Activated naive CD4-positive, alpha-beta T cell (primary cell): ENCODE data around the gene FREY1.
"Not testable (repeated sequence)": the region's sequence is repeated elsewhere in the genome, so short reads cannot be mapped to it uniquely, and the experiment has no call there.

Experiments
- DNase-seq, 4 experiments: peaks; one replicate each; lab custom pipeline; 2025; lab: John Stamatoyannopoulos, UW

FREY1 gene

DNA sequence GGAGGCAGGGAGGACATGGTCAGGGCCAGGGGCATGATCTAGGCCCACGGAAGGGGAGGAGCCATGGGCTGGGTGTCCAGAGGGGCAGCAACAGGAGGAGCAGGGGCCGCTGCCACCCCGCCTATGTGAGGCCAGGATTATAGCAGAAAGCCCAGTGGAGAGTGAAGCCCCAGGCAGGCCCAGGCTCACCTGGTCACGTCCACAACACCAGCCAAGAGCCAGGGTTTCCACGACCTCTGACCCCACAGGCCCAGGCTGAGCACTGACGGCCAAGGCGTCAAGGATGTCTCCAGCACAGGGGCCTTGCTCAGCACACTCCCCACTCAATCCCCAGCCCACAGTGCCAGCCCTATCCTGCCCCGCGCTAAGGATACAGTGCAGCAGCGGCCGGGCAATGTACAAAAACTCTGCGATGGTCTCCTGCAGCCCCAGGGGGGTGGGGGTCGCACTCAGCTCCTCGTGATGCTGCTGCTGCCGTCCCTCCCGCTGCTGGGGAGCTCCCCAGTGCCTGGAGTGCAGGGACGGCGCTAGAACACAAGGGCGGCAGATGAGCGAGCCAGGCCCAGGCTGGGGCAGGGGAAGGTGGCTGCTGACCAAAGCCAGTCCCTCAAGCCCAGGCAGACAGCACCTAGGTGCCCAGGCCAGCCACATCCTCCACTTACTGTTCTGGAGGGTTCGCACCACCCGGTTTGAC, 7.0 kb upstream of the FREY1 start:
- DNase-seq = no peak

- no peak for DNase-seq
These were observed 6.4 kb upstream of the FREY1 start for GRCh38 chr11:45913514-45913913.

DNA sequence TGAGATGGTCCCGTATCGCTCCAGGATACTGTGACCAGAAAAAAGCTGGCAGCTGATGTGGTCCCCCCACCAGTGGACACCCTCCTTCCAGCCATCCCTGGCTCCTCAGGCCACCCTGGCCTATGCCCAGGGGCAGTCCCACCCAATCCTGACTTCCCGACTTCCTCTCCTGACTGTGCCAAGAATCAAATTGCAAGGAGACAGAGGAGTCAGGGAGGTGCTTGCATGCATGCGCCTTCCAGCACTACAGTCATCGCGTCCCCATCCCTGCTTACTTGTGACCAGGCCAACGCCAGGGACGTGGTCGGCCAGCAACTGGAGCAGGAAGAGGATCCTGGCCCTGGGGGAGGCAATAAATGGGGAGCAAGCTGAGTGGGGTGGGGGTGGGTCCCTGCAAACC, 3.6 kb upstream of the FREY1 start:
- DNase-seq = no peak

DNA sequence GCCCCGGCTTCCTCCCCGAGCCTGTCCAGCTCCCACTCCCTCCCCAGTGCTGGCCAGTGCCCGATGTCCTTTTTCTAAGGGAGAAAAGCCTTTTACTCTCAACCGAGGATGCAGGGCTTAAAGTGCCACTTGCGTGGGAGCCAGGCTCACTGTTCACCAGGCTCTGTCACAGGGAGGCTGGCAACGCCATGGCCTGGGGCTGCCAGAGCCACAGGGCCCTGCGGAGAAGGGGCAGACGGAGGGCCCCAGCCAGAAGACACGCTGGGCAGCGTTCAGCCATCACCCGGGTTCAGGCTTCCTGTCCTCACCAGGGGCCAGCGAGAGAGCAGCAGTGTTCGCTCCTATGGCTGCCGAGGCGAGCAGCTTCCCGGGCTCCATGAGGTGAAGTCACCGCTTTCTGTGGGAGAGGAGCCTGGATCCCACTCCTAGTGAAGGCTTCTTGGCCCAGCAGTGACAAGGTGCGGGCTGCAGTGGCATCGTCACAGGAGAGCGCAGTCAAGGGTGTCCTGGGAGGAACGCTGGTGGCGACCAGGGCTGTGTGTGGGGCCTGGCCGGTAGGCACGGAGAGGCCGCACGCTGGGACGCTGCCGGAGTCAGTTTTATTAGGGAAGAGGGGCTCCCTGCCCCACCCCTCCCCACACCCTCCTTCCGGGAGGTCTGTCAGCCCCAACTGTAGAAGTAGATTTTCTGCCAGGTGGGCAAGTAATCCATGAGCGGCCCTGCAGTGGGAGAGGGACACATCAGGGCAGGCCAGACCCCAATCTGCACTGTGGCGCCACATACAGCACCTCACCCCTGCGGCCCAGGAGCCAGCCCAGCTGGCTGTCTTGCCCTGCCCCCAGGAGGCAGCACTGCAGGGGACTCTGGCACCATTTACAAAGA, 2.8 kb upstream of the FREY1 start:
- no peak for DNase-seq

GRCh38 chr11:45907911-45908370, 870 bp upstream of the FREY1 start:
- no peak for DNase-seq

GRCh38 chr11:45906096-45906682, 882 bp downstream of the FREY1 start:
- DNase-seq = no peak

- not testable (repeated sequence) for DNase-seq
These were observed 1.5 kb downstream of the FREY1 start for GRCh38 chr11:45905576-45905975.

GRCh38 chr11:45905095-45905494, 2.0 kb downstream of the FREY1 start:
- no peak for DNase-seq

DNA sequence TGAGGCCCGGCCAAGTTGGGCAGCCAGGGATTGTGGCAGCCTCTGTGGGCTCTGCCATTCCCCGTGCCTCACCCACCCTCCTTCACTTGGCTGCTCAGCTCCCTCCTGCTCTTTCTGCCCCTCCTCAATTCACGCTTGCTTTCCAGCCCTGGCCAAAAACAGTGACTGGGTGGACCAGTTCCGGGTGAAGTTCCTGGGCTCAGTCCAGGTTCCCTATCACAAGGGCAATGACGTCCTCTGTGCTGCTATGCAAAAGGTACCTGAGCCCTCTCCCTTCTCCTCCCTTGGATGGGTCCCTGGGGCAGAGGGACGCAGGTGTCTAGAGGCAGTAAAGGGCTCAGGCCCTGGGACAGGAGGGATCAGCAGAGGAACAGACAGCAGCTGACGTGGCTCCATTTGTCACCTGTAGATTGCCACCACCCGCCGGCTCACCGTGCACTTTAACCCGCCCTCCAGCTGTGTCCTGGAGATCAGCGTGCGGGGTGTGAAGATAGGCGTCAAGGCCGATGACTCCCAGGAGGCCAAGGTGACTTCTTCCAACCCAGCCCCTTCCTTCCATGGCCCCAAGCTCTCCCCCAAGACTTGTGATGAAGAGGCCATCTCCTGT, 2.7 kb downstream of the FREY1 start:
- no peak for DNase-seq

GRCh38 chr11:45902452-45903380, 4.4 kb downstream of the FREY1 start:
- DNase-seq = no peak

DNA sequence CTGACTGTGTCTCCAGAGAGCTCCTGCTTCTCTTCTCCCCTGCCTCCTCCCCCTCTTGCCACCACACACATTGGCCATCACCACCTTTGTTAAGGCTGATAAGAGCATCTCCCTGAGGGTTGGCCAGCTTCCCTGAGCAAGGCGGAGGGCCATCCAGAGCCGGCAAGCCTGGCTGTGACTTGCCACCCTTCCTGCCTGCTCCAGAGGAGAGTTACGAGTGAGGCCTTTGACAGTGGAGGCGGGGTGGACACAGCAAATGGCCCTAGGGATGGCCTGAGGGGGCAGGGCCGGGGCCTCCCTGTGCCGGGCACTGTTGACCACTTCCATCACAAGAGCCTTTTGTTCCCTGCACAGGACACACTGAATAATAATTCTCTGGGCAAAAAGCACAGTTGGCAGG, 5.4 kb downstream of the FREY1 start:
- no peak for DNase-seq

DNA sequence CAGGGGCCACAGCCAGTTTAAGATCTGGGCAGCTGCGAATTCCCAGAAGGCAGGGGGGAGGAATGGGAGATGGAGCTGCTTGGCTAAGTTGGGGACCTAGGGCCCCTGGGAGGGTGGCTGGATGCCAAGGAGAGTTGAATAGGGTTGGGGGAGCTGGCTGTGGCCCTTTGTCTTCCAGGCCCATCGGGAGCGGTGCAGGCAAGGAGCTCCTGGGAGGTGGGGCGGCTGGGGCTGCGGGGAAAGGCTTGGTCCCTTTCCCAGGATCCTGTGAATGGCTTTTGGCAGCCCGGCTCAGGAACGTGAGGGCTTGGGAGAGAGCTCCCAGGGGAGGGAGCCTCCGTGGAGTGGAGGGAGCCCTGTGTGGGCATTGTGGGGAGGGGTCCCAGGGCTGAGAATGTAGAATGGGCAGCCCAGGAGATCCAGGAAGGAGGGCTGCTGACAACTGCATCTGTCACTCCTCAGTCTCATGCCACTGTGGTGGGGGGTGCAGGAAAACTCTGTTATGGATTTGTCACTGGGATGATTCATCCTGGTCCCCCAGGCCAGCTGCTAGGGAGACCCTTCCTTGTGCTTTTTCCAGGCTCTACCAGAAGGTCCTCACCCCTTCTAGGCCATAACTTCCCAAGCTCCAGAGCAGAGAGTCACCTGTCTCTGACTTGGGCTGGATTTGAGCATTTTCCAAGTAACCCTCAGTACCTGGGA, 6.0 kb downstream of the FREY1 start:
- no peak for DNase-seq

DNA sequence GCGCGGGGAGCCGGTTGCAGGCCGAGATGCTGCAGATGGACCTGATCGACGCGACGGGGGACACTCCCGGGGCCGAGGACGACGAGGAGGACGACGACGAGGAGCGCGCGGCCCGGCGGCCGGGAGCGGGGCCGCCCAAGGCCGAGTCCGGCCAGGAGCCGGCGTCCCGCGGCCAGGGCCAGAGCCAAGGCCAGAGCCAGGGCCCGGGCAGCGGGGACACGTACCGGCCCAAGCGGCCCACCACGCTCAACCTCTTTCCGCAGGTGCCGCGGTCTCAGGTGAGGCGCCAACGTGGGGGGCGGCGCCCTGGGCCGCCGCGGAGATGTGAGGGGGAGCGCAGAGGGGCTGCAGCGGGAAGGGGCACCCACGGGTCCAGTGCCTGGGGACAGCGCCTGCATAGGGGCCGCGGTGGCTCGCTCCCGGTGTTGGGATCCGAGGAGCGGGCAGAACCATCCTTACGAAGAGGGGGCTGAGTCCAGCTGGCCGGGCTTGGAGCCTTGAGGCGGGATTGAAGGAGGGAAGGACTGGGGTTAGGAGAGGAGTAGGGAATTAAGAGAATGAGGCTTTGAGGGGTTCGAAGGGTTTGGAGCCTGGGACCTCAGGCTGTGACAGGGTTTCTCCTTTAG, 6.8 kb downstream of the FREY1 start:
- DNase-seq = not testable (repeated sequence)

DNA sequence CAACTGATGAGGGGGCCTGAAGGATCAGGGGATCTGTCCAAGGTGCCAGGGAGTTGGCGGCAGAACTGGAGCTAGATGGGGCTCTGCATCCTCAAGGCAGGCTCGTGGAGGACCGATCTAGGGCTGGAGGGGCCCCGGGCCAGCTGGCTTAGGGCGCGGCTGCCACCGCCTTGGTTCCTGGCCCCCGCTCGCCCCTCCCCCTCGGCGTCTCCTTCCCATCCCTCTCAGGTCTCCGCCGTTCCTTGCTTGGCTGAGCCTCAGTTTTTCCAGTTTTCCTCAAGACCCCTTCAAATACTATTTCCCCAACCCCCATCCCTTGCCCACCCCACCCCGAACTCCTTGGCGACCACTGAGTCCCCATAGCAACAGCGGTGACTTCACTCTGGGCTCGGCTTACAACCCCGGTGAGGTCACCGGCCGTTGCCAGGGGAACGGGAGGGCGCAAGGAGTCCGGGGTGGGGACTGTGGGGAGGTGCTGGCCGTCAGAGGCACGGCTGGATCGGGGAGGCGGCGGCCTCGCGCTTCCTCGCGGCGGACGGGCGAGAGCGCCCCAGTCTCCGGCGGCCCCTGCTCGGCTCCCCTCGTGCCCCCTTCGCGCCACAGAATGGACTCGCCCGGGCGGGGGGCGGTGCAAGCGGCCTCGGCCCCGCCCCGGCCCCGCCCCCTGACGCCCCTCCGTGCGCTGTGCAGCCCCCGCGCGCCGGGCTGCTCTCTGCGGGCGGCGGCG, 7.5 kb downstream of the FREY1 start:
- DNase-seq = peak in 1 of 4 experiments; percentile 40

- DNase-seq = no peak
These were observed 8.0 kb downstream of the FREY1 start for GRCh38 chr11:45899086-45899447.

DNA sequence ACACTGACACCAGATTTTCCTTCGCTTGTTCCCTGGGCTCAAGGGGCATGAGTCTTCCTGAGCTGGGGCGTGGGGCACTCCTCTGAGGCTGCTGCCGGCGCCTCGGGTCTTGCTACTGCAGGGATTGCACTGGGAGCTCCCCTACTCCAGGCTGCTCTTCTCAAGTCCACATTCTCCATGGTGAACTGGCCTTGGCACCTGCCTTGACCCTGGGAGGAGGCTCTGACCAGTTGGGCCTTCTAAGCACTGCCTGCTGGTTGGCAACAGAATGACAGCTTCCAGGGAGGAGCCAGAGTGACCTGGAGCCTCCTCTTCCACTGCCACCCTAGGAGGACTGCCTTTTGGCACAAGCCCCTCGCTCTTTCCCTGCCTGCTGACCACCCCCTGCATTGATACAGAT, 9.5 kb downstream of the FREY1 start:
- DNase-seq = no peak

DNA sequence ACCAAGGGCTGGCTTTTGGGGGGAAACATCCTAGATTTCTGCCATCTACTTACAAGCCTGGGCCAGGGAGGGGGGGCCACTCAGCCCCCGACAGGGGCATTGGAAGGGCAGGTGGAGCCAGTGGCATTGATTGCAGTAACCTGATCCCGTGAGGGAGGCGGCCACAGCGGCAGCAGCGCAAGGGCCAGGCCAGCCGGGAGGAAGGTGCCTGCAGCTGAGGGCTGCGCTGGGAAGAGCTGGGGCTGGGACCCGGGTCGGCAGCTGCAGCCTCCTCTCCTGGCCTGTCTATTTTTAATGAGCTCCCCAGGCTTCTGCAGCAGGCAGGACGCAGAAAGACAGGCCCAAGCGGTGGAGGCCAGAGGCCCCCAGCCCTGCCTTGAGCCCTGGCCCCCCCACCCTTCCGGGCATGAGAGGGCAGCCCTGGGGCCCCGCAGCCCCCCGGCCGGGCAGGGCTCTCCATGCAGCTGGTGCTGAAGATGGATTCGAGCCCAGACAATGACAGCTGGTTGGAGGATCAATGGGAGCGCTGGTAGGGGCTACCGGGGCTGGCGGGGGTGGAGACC, 10.6 kb downstream of the FREY1 start:
- DNase-seq = no peak

DNA sequence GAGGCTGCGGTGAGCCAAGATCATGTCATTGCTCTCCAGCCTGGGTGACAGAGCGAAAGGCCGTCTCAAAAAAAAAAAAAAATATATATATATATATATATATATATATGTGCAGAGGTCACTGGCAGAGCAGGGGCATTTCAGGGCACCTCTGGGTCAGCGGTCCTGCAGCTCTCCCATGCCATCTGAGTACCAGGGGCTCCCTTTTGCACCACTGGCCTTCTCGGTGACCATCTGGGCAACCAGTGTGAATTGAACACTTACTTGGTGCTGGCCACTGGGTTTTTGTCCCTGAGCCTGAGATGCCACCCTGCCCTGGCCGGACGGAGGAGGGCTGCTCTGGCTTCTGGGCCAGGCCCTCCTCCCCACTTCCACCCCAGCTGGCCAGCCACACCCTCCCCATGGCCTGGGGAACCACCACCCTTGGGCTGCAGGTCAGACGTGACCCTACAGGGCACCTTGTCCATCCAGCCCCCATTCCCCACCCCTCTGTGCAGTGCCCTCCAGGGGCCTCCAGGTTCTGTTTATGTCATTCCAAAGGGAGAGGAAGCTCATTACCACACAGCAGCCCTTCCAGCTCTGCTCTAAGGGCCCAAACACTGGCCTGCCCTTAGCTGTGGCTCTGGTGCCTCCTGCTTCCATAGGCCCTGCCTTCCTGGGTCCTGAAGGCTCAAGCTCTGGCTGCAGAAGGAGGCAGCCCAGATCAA, 11.4 kb downstream of the FREY1 start:
- no peak for DNase-seq
